Stimulated activated CD8-positive, alpha-beta memory T cell treated with anti-CD3 and anti-CD28 coated beads, Interleukin-7, amount 100 ng/mL, for 48 hours (primary cell): ENCODE measurements around the gene COX14.
"Not testable (repeated sequence)": the region's sequence is repeated elsewhere in the genome, so short reads cannot be mapped to it uniquely, and the experiment has no call there.

Source experiments
- DNase-seq, 2 donors: peaks; one replicate each; pipeline ENCODE4 v3.0.0-alpha.2; 2020; ENCODE audit warnings: low read depth in 1 of 2; ENCODE audit errors: extremely low read depth in 1 of 2

COX14 gene

DNA sequence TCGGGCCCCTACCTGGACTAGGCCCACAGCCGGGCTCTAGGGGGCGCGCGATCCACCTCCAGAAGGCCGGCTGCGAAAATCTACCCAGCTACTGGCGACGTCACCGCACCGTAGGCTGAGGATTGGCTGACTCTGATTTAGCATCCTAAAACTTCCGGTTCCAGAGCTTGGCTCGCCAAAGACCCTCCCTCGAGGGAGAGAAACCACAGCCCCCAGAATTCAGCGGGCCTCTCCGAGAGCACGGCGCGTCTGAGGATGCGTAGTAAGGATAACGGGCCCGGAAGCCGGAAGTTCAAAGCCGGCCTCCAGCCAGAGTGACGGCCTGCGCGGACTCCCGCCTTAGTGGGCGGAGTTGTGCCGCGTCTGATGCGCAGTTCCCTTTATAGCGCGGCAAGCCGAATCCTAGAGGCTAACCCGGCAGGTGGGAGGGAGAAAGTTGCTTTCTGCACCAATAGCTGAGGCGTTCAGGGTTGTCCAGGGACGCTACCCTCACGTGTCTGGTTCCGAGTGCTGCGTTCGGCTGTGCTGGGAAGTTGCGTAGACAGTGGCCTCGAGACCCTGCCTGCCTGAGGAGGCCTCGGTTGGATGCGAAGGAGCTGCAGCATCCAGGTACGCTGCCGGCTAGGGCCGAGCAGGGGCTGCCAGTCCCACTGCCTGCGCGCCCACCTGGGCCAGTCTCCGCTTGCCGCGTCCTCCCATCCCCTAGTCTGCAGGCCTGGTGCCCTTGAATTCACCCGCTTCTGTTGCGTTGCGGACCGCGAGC is at the start of gene COX14:
TSS of gene COX14 (plus strand) at position 544 of the 763 bp plus-strand sequence. CDS start 7,808 bp downstream, outside the sequence.
- peak; percentile 98 for DNase-seq

DNA sequence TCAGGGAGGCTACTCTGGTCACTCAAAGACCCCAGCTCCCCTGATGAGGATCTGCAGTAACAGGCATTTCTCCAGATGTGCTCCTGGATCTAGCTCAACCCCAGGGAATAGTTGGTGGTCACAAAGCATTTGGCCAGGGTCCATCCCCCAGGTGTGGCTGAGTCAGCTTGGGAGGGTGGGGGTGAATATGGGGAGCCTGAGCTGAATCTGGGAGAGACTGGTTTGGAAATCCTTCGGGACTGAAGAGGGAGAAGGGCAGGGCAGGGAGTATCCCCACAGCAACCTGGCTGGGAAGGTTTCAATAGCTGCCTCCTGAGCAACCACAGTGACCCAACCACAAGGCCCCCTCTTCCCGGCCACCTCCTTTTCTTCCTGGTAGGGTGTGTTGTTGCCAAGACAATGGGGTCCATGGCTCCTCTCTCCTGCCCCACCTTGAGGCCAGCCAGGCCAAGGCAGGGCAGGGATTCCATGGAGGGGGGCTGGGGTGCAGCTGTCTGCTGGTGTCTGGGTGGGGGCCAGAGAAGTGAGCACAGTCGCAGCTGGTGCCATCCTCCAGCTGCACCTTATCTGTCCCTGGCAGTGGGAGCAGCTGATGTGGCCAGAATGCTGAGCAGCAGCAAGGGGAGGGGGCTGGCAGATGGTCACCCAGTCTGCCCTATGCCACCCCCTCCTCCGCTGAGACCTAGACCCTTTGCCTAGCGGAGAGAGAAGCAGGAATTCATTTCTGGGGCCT is 49.1 kb upstream of the COX14 start:
- DNase-seq = no peak

DNA sequence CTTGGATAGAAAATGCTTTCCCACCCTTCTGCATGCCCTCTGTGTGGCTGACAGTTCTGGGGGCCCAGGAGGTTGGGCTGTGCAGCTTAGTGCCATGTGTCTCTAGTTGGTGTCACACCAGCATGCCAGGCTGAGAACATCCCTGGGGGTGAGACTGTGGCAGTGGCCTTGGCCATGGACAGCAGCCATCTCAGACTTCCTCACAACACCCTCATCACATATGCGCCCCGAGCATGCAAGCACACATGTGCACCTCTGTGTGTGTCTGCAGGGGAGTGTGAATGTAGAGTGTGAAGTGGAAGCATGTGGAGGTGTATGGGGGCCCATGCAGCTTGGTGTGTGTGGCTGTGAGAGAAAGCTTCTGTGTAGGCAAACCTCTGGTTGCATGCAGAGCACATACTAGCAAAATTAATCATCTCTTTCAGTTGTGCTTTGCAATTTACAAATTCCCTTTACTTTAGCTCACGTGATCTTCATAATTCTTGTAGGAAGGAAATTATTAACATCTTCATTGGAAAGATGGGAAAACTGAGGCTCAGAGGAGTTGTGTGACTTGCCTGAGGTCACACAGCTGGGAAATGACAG is 46.2 kb upstream of the COX14 start:
- DNase-seq = no peak

DNA sequence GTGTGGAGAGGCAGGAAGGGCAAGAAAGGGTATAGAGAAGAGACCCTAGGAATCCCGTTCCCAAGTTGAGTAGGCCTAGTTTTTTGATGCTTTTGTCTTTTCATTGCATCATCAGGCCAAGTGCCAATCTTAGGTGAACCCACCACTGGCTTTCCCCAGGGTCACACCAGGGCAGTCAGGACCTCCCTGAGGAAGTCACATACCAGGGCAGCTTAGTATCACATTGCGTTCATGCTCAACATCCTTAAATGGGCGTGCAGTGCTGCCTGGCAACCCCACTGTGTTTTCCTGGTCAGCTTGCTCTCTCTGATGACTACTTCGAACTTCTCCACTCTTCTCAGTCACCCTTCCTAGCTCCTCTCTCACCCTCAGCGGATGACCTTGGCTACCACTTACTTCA is 45.6 kb upstream of the COX14 start:
- DNase-seq = no peak

DNA sequence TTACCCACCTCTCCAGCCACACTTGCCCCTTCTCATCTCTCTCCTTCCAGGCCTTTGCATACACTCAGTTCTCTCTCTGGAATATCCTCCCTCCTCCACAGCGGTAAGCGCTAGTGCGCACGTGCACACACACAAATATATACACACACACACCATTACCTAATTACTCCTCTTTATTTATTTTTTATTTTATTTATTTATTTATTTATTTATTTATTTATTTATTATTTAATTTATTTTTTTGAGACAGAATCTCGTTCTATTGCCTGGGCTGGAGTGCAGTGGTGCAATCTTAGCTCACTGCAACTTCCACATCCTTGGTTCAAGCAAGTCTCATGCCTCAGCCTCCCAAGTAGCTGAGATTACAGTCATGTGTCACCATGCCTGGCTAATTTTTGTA is 43.0 kb upstream of the COX14 start:
- no peak for DNase-seq

DNA sequence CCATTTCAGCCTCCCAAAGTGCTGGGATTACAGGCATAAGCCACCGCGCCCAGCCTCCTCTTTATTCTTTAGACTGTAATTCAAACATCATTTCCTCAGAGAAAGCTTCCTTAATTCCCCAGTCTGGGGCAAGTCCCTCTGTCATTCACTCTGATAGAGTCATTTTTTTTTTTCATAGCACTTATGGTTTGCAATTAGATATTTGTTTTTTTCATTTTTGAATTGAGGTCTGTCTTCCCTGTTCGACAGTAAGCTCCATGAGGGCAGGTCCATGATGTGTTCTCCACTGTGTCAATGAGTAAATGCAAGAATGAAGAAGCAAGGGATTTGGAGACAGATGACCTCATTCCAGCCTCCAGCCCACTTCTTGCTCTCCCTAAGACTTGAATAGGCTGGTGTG is 42.5 kb upstream of the COX14 start:
- no peak for DNase-seq

DNA sequence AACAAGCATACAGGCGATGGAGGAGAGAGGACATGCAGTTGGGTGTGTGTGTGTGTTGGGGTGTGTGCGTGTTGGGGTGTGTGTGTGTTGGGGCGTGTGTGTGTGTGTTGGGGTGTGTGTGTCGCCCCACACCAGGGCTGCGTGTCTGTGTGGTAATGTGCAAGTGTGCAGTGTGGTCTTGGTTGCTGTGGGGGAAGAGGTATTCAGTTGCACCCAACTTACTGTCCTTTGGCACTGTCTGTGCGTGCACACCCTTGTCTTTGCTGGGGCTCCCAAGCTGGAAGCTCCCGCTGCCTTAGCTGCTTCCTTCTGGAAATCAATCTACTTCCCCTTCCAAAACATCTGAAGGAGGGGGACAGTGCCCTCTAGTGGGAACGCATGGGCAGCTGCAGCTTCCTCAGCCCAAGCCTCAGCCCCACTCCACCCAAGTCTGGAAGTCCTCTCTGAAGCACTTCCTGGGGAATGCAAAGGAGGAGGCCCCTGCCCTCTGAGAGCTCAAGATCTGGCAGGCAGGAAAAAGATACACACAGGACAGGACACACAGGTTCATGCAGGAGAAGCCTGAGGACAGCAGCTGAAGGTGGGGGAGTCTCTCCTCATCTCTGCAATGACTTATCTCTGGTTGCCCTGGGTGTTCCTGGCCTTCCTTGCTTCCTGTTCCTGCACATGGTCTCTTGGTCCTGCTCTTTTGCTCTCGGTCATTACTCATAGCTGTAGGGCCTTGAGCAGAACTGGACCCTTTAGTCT is 41.5 kb upstream of the COX14 start:
- DNase-seq = peak in 1 of 2 donors; percentile 48

DNA sequence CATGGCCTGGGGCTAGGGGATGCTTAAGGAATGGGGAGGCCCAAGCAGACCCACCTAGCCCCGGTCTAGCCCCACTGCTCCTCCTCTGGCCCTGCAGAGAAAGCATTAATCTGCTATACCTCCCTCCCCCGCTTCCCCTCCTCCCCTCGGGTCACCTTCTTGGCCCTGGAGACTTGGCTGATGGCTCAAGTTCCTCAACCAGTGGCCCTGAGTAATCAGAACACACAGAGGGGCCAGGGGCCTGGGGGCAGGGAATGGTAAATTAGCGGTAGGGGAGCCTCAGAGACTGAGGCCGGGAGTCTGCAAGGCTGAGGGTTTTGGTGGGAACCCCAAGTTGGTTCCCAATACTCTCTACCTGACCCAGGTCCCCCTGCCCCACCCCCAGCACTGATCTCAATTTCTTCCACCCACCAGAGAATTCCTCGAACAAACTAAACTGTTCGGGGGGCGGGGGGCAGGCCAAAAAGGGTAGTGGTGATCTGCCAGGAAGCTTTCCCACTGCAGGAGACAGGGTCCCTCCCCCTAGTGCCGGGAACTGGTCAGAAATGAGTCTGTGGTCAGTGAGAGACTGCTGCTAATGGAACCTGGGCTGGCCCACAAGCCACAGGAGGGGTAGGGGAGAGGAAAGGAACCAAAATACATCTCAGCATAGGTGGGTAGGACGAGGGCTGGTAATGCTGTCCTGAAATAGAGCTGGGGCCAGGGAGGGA is 39.7 kb upstream of the COX14 start:
- DNase-seq = no peak

DNA sequence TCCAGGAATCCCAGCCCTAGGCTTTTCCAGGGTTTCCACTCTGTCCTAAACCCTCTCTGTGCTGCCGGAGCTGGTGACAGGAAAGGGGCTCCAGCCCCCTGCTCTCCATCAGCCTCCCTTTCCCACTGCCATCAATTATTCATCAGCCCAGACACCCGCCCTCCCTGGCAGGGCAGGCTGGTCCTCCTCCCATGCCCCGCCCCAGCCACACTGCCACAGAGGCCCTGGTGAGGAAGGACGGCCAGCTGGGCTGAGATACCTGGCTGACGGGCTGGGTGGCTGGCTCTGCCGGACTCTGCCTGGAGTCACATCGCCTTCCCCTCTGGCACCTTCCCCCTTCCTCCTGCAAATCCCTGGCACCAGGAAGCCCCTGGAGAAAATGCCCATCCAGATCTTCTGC is 38.8 kb upstream of the COX14 start:
- DNase-seq = no peak

DNA sequence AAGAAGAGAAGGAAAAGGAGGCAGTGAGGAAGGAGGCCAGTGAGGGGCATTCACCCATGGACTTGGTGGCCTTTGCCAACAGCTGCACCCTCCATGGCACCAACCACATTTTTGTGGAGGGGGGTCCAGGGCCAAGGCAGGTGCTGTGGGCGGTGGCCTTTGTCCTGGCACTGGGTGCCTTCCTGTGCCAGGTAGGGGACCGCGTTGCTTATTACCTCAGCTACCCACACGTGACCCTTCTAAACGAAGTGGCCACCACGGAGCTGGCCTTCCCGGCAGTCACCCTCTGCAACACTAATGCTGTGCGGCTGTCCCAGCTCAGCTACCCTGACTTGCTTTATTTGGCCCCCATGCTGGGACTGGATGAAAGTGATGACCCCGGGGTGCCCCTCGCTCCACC is 38.3 kb upstream of the COX14 start:
- DNase-seq = no peak

DNA sequence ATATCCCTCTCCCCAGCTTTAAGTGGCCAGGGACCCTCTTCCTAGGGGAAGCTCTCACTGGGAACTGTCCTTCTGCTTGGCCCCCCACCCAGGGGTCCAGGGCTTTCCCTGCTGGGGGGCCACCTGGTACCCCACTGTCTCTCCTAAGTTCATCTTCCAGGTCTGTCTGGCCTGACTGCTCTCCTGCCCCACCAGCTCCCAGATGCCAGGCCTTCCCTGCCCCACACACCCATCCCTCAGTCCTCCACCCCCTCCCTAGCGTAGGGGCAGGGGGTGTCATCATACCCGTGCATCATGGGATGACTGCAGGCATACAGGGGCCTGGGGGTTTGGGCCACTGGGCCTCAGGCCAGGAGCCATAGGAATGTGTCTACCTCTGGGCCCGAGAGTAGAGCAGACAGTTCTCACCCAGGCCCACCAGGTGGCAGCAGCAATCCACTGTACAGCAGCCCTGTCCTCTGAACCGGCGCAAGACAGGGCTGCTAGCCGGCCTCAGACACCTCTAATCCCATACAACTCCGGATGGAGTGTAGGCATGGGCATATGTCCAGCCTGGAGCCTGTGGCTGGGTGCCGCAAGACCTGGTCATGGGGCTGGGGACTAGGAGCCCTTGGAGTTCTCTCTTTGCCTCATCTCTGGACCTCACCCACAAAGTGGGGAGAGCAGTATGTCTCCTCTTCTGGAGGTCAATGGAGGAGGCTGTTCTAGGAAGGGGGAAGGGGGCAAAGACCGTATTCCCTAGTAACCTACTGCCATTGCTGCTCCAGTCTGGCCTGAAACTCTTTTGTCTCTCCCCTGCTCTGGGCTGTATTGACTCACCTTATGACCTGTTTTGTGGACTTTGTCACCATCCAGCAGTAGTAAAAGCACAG is 36.9 kb upstream of the COX14 start:
- peak in 1 of 2 donors; percentile 65 for DNase-seq

DNA sequence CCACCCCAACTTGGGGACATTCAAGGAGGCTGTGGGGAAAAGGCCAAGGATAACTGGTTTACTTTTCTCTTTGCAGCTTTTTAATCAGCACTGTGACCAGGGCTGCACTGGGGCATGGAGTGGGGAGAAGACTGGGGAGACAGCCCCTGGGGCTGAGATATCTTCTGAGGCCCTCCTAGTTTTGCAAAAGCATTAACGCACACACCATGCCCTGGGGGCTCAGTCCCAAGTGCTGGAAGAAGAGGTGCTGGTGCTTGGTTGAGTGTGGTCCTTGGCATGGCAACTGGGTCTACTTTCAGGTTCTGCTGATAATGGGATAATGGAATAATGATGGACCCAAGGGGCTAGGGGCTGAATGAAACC is 36.2 kb upstream of the COX14 start:
- no peak for DNase-seq

DNA sequence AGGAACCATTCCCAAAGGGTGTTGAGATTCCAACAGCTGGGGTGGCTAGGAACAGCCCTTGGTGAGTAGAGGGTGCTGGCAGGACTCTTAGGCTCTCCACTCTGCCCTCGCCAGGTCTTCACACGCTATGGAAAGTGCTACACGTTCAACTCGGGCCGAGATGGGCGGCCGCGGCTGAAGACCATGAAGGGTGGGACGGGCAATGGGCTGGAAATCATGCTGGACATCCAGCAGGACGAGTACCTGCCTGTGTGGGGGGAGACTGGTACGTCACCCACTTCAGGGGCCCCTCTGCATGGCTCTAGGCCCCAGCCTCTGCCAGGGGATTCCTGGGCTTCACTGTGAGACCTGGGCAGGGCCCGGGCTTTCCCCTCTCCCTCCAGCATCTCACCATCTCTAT is 34.9 kb upstream of the COX14 start:
- no peak for DNase-seq

DNA sequence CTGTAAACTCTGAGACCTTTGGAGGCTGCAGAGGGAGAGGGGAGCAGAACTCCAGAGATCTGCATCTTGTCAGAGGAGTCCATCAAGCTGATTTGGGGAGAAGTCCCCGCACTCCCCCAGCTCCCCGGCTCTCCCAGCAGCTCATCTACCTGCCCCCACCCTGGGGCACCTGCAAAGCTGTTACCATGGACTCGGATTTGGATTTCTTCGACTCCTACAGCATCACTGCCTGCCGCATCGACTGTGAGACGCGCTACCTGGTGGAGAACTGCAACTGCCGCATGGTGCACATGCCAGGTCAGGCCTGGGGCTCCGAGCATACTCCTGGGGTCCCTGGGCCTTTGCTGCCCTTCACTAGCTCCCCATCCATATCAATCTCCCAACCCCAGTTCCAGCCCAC is 33.8 kb upstream of the COX14 start:
- DNase-seq = no peak

DNA sequence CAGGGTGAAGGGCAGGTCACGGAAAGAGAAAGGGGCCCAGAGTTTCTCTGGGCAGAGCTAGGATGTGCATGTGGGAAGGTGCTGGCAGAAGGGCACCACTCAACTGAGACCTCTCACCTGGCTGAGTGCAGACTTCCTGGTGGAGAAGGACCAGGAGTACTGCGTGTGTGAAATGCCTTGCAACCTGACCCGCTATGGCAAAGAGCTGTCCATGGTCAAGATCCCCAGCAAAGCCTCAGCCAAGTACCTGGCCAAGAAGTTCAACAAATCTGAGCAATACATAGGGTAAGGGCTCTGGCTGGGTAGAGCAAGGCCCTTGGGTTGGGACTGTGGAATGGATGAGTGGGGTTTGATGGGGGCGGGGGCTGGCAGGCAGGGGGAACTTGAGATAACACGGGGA is 32.3 kb upstream of the COX14 start:
- no peak for DNase-seq

DNA sequence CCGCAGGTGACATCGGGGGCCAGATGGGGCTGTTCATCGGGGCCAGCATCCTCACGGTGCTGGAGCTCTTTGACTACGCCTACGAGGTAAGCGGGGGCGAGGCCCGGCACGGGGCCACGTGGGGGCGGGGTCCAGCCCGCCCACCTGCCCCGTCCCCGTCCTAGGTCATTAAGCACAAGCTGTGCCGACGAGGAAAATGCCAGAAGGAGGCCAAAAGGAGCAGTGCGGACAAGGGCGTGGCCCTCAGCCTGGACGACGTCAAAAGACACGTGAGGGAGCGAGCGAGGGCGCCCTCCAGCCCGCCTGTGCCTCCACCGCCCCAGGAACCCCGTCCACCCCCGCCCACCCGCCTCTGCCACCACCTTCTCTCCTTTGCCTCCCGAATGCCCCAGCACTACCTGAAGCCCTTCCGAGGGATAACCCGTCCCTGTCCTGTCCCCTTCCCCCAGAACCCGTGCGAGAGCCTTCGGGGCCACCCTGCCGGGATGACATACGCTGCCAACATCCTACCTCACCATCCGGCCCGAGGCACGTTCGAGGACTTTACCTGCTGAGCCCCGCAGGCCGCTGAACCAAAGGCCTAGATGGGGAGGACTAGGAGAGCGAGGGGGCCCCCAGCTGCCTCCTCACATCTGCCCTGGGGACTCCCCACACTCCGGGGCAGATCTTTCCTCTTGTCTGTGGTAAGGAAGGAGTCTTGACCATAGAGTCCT is 30.8 kb upstream of the COX14 start:
- DNase-seq = no peak

DNA sequence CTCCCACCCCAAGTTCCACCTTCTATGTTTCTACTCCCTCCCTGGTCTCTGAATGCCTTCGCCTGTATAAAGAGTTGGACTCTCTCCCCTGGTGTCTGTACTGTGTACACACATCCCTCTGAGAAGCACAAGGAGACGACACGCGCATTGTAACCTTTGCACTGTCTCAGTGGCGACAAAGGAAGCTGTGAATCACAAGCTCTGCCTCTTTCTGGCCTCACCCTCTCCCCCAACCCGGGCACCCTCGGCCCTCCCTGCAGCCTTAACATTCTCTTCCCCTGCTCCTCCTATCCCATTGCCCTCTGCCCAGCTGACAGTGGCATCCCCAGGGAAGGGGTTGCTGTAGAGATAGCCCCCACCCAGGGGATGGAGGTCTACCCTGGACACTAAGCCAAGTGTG is 29.4 kb upstream of the COX14 start:
- DNase-seq = no peak

DNA sequence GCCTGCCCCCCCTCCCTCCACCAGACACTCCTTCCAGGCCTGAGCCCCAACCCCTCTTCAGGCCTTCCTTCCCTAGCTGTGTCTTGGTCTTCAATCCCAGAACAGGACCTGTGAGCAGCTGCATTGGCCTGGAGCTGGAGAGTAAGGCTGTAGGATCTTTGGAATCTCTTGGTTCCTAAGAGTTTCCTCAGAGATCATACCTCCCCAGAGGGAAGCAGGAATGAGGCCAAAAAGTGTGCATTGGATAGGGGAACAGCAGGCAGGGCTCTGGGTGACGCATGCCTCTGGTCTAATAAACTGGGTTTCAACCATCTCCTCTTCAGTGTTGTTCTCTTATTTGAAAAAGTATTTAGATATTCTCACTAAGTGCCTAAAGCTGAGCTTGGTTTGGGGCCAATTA is 28.7 kb upstream of the COX14 start:
- no peak for DNase-seq

DNA sequence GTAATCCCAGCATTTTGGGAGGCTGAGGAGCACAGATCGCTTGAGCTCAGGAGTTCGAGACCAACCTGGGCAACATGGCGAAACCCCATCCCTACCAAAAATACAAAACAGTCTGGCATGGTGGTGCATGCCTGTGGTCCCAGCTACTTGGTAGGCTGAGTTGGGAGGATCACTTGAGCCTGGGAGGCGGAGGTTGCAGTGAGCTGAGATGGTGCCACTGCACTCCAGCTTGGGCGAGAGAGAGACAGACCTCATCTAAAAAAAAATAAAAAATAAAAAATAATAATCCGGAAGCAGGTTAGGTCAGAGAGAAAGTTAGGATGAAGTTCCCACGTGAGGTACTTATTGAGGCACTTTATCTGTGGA is 27.6 kb upstream of the COX14 start:
- not testable (repeated sequence) for DNase-seq
